B cell (primary cell): ENCODE results near the gene SCYGR1. TPM values are rescaled to one million over a fixed set of nuclear protein-coding genes. Genes with fewer than 3 reads are reported as not detected.

Experiments used
- ATAC-seq: fragments of 200-7000 bp; cut with Tn5 transposase; one replicate; pipeline ENCODE4 v1.10.0; 2021; ENCODE audit warnings: low read depth, mild to moderate bottlenecking, moderate number of reproducible peaks, moderate library complexity
- CTCF ChIA-PET: fragments of 350-600 bp; sonication (Branson Sonifier 250); formaldehyde crosslinking; loops from one replicate; lab custom pipeline; 2021; ENCODE audit warnings: antibody characterized with exemption, inconsistent platforms; lab: Charles Lee
- POLR2A ChIA-PET: fragments of 350-600 bp; sonication (Branson Sonifier 250); formaldehyde crosslinking; loops from one replicate; lab custom pipeline; 2021; ENCODE audit warnings: antibody characterized with exemption; lab: Charles Lee
- DNase-seq: peaks from one replicate; pipeline ENCODE4 v3.0.0; 2013
- H2AFZ ChIP-seq: 2 replicates; pipeline ENCODE4 v1.6.1; 2012; ENCODE audit warnings: mild to moderate bottlenecking, low read depth, low read length; ENCODE audit not compliant: insufficient read depth, poor library complexity, severe bottlenecking
- H3K27ac ChIP-seq, 2 donors: 1 replicate in 1 of 2; 2 replicates in 1 of 2; pipeline ENCODE4 v1.5.1; 2012 to 2013; ENCODE audit warnings: low read length in 2 of 2, mild to moderate bottlenecking in 2 of 2, moderate library complexity in 1 of 2
- H3K27me3 ChIP-seq, 4 experiments: fragments of 200-600 bp in 1 of 4; sonication (generic) in 1 of 4; replicated peaks in 1 of 4; 1 replicate in 2 of 4; 2 replicates in 2 of 4; pipeline versions ENCODE4 v1.6.1 to v1.7.0; 2013 to 2016; ENCODE audit warnings: low read length in 3 of 4, mild to moderate bottlenecking in 2 of 4, mixed read lengths in 1 of 4, moderate library complexity in 1 of 4; ENCODE audit not compliant: insufficient read depth in 4 of 4, control insufficient read depth in 3 of 4; ENCODE audit errors: control extremely low read depth in 1 of 4
- H3K36me3 ChIP-seq, 2 experiments: replicated peaks in 1 of 2; 1 replicate in 1 of 2; 2 replicates in 1 of 2; pipeline versions ENCODE4 v1.6.1 to v1.7.1; 2013; ENCODE audit warnings: low read length in 1 of 2; ENCODE audit not compliant: insufficient read depth in 2 of 2, control insufficient read depth in 1 of 2; ENCODE audit errors: control extremely low read depth in 1 of 2, extremely low read depth in 1 of 2
- H3K4me1 ChIP-seq, 2 donors: fragments of 200-600 bp in 1 of 2; sonication (generic) in 1 of 2; 1 replicate in 1 of 2; 2 replicates in 1 of 2; pipeline versions ENCODE4 v1.5.1 to v1.6.1; 2013 to 2017; ENCODE audit warnings: low read length in 2 of 2; ENCODE audit not compliant: control insufficient read depth in 2 of 2, insufficient read depth in 2 of 2
- H3K4me2 ChIP-seq: replicated peaks from 2 replicates; pipeline ENCODE3; 2012; ENCODE audit warnings: mild to moderate bottlenecking, low read depth, low read length; ENCODE audit not compliant: poor library complexity, severe bottlenecking
- H3K4me3 ChIP-seq, 5 experiments: fragments of 200-600 bp in 1 of 5; sonication (generic) in 1 of 5; 1 replicate in 3 of 5; 2 replicates in 2 of 5; pipeline versions ENCODE4 v1.5.1 to v1.7.0; 2011 to 2016; ENCODE audit warnings: low read length in 4 of 5, mild to moderate bottlenecking in 4 of 5, low read depth in 2 of 5, control low read depth in 1 of 5, moderate library complexity in 1 of 5; ENCODE audit not compliant: insufficient read depth in 1 of 5; ENCODE audit errors: control extremely low read depth in 1 of 5, extremely low read depth in 1 of 5
- H3K79me2 ChIP-seq: fragments of 200-600 bp; sonication (generic); one replicate; pipeline ENCODE4 v1.6.0; 2016; ENCODE audit warnings: low read length; ENCODE audit not compliant: control insufficient read depth, insufficient read depth
- H3K9ac ChIP-seq: fragments of 200-600 bp; sonication (generic); 2 replicates; pipeline ENCODE4 v1.6.1; 2017; ENCODE audit warnings: mild to moderate bottlenecking, low read length, moderate library complexity
- H3K9me3 ChIP-seq, 3 donors: one replicate each; pipeline versions ENCODE4 v1.6.1 to v1.7.1; 2013; ENCODE audit warnings: low read length in 2 of 3; ENCODE audit not compliant: control insufficient read depth in 2 of 3, insufficient read depth in 1 of 3; ENCODE audit errors: control extremely low read depth in 1 of 3
- H4K20me1 ChIP-seq: 2 replicates; pipeline ENCODE4 v1.6.0; 2012; ENCODE audit warnings: mild to moderate bottlenecking, low read length; ENCODE audit not compliant: insufficient read depth, control insufficient read depth, poor library complexity, severe bottlenecking
- H3K27ac Mint-ChIP-seq: one replicate; pipeline ENCODE4 v1.8.0; 2021; ENCODE audit warnings: mixed read lengths
- H3K27me3 Mint-ChIP-seq: one replicate; pipeline ENCODE4 v1.8.0; 2021; ENCODE audit warnings: mixed read lengths
- H3K4me1 Mint-ChIP-seq: one replicate; pipeline ENCODE4 v1.8.0; 2021; ENCODE audit warnings: mixed read lengths
- H3K4me3 Mint-ChIP-seq: one replicate; pipeline ENCODE4 v1.8.0; 2021; ENCODE audit warnings: mixed read lengths
- H3K9me3 Mint-ChIP-seq: one replicate; pipeline ENCODE4 v1.8.0; 2022; ENCODE audit warnings: mixed read lengths; ENCODE audit not compliant: insufficient read depth
- CTCF ChIP-seq: fragments of 200-600 bp; IDR thresholded peaks from one replicate; pipeline ENCODE4 v1.8.0; 2022; ENCODE audit warnings: antibody characterized with exemption, mild to moderate bottlenecking
- EZH2 ChIP-seq: IDR thresholded peaks from 2 replicates; pipeline ENCODE4 v1.6.1; 2012; ENCODE audit warnings: borderline replicate concordance, low read depth, mild to moderate bottlenecking, moderate library complexity, low read length; ENCODE audit not compliant: insufficient read depth, poor library complexity, severe bottlenecking
- WGBS: methylation state at CpG from one replicate; pipeline ENCODE4 v1.1.5; 2013; ENCODE audit warnings: missing lambda C conversion rate; ENCODE audit not compliant: insufficient coverage; 5-methylcytosine and 5-hydroxymethylcytosine counted together
- intact Hi-C: fragments of 100-400 bp; cut with micrococcal nuclease; formaldehyde crosslinking; loops from one replicate; pipeline ENCODE4 v1.10.0; 2022
- polyA plus RNA-seq: library from polyadenylated mRNA; depleted of rRNA; stranded (reverse); fragments of >200 nt; gene quantifications from 2 replicates; pipeline ENCODE4 v1.2.3, GENCODE V29; 2012
- total RNA-seq, 2 donors: library from RNA; stranded (reverse); fragments of 120-200 nt in 1 of 2; gene quantifications; 1 replicate in 1 of 2; 2 replicates in 1 of 2; pipeline versions ENCODE4 v1.2.3 to v1.2.4, GENCODE V29; 2013 to 2022

SCYGR1 gene
- total and polyA plus RNA-seq, 2 donors (not counting 1 experiment from before 2014, with no cell fraction given): not detected

- Mint-ChIP-seq H3K4me3 (peak overlapping the region; percentile 63), H3K27me3 (no peaks in the 10 kb centered on the region), H3K27ac (peak overlapping the region; percentile 60), H3K4me1 (peaks cover 41% of the 10 kb centered on the region), H3K9me3 (no peaks in the 10 kb centered on the region)
- Histone ChIP-seq H3K9ac (peak overlapping the region; percentile 12), H3K79me2 (no peaks in the 10 kb centered on the region), H3K9me3 (peaks cover 0 to 4% (median 0%) of the 10 kb centered on the region in 3 donors), H3K4me1 (peaks cover 33 to 36% of the 10 kb centered on the region in 2 donors), H4K20me1 (no peaks in the 10 kb centered on the region), H3K27ac (peak overlapping the region in 1 of 2 donors; percentile 60), H3K4me2 (peak overlapping the region; percentile 55), H2AFZ (peak overlapping the region; percentile 43), H3K36me3 (no peaks in the 10 kb centered on the region), H3K4me3 (peak overlapping the region in 1 of 5 experiments; percentile 19), H3K27me3 (no peaks in the 10 kb centered on the region)
- peak; percentile 57 for DNase-seq
- TF ChIP-seq EZH2: no peak
- TF ChIP-seq CTCF: no peak
- WGBS: 55% methylated on average over 8 of the region's 9 CpGs
- ATAC-seq: peak; percentile 72
- ChIA-PET CTCF (interaction anchor here (0.9 to 1.8 kb wide), 2 partner anchors 93 to 354 kb away, joined by 3 to 9 read pairs; no protein-coding TSS in a partner anchor), POLR2A (no interaction called here)
- intact Hi-C loops: loop anchor here (5.0 kb wide), 1 partner anchor 51 kb away; no protein-coding TSS in a partner anchor
Measured at GRCh38 chr2:227411320-227411989, 23.7 kb upstream of the SCYGR1 start.

GRCh38 chr2:227410191-227410590 lies 22.4 kb upstream of the SCYGR1 start:
- Histone ChIP-seq H3K79me2 (no peaks in the 10 kb centered on the region), H3K4me3 (no peak overlapping the region), H2AFZ (no peak overlapping the region), H4K20me1 (no peaks in the 10 kb centered on the region), H3K27ac (no peak overlapping the region), H3K36me3 (no peaks in the 10 kb centered on the region), H3K4me2 (no peak overlapping the region), H3K9me3 (peaks cover 0 to 4% (median 0%) of the 10 kb centered on the region in 3 donors), H3K4me1 (peaks cover 33% of the 10 kb centered on the region in 2 donors), H3K27me3 (no peaks in the 10 kb centered on the region), H3K9ac (no peak overlapping the region)
- no peak overlapping the region for H3K27ac Mint-ChIP-seq
- TF ChIP-seq EZH2 (no peak), CTCF (no peak)
- no peak overlapping the region for H3K4me3 Mint-ChIP-seq
- ChIA-PET POLR2A (no interaction called here), CTCF (interaction anchor here (0.9 to 1.8 kb wide), 2 partner anchors 94 to 355 kb away, joined by 3 to 9 read pairs; no protein-coding TSS in a partner anchor)
- DNase-seq: no peak
- intact Hi-C loops: loop anchor here (5.0 kb wide), 1 partner anchor 52 kb away; no protein-coding TSS in a partner anchor
- 83% methylated on average over 2 of the region's 3 CpGs for WGBS
- H3K27me3 Mint-ChIP-seq: no peaks in the 10 kb centered on the region
- ATAC-seq: no peak
- peaks cover 42% of the 10 kb centered on the region for H3K4me1 Mint-ChIP-seq
- H3K9me3 Mint-ChIP-seq: no peaks in the 10 kb centered on the region
